NOMO-1 treated with DMSO at 0.1 percent for 48 hours (cell line): ENCODE results near the gene CCDC32.

Experiments used
- DNase-seq: peaks from one replicate; lab custom pipeline; 2025; ENCODE audit not compliant: unreplicated experiment; lab: John Stamatoyannopoulos, UW

CCDC32 gene

GRCh38 chr15:40513609-40514008 lies 51.2 kb downstream of the CCDC32 start:
- no peak for DNase-seq

GRCh38 chr15:40512440-40512839 lies 52.4 kb downstream of the CCDC32 start:
- no peak for DNase-seq

- DNase-seq, result peak; percentile 11
These were observed 53.2 kb downstream of the CCDC32 start for GRCh38 chr15:40511472-40512133.

GRCh38 chr15:40511093-40511471 lies 53.8 kb downstream of the CCDC32 start:
- peak; percentile 16 for DNase-seq

GRCh38 chr15:40510201-40510600 lies 54.6 kb downstream of the CCDC32 start:
- DNase-seq, result no peak

- DNase-seq, result no peak
These were observed 56.6 kb downstream of the CCDC32 start for GRCh38 chr15:40508216-40508615.

GRCh38 chr15:40506964-40507571 lies 57.8 kb downstream of the CCDC32 start:
- DNase-seq, result peak; percentile 52
